ENCODE results near the gene MRPS27. TPM values are rescaled to one million over a fixed set of nuclear protein-coding genes. Genes with fewer than 3 reads are reported as not detected.
"Not testable (repeated sequence)": the region's sequence is repeated elsewhere in the genome, so short reads cannot be mapped to it uniquely, and the experiment has no call there.

Gene MRPS27
- total RNA-seq, 1 donor from 2014 or later, result 88.2 TPM

- Mint-ChIP-seq H3K27me3 (ENCODE audit: insufficient read depth) (peaks cover 22% of the 10 kb centered on the region), H3K4me1 (ENCODE audit: low read depth) (no peaks in the 10 kb centered on the region), H3K27ac (no peak overlapping the region), H3K36me3 (ENCODE audit: low read depth) (no peaks in the 10 kb centered on the region), H3K4me3 (no peak overlapping the region), H3K9me3 (no peaks in the 10 kb centered on the region)
- intact Hi-C loops (cut with micrococcal nuclease), result no loop called here
- DNase-seq (ENCODE audit: low spot score), result no peak
Measured at GRCh38 chr5:72172786-72173185, 147.3 kb downstream of the MRPS27 start.

DNA sequence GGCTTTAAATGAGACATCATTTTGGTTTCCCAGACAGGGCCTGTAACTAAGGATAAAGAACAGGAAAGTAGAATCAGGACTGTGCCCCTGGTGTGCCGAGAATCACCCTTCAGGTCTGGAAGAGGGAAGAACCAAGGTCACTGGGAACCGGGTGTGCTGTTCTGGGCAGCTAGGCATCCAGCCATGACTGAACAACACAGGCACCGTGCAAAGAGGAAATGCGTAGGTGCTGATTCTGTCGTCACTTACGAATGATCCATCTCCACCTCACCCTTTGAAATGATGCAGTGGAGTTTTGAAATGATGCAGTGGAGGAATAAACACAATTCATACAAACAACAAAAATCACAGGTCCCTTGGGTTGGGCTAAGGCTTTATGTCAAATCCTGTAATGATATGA is 148.4 kb downstream of the MRPS27 start:
- intact Hi-C loops (cut with micrococcal nuclease), result no loop called here
- no peak for DNase-seq (ENCODE audit: low spot score)
- Mint-ChIP-seq H3K27ac (no peak overlapping the region), H3K36me3 (ENCODE audit: low read depth) (no peaks in the 10 kb centered on the region), H3K9me3 (no peaks in the 10 kb centered on the region), H3K4me3 (no peak overlapping the region), H3K4me1 (ENCODE audit: low read depth) (no peaks in the 10 kb centered on the region), H3K27me3 (ENCODE audit: insufficient read depth) (peaks cover 31% of the 10 kb centered on the region)

DNA sequence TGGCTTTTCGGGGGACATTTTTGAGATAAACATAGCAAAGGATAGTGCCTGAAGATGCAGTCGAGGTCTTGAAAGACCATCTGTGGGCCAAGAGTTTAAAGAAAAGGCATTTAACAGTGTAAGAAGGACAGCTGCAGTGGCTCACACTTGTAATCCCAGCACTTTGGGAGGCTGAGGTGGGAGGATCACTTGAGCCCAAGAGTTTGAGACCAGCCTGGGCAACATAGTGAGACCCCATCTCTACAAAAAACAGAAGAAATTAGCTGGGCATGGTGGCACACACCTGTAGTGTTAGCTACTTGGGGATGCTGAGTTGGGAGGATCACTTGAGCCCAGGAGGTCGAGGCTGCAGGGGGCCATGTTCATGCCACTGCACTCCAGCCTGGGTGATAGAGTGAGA is 148.9 kb downstream of the MRPS27 start:
- H3K27ac Mint-ChIP-seq; H3K4me1 Mint-ChIP-seq (ENCODE audit: low read depth); H3K36me3 Mint-ChIP-seq (ENCODE audit: low read depth); DNase-seq (ENCODE audit: low spot score); H3K4me3 Mint-ChIP-seq; H3K9me3 Mint-ChIP-seq; intact Hi-C loops (cut with micrococcal nuclease): not testable (repeated sequence)
- peaks cover 31% of the 10 kb centered on the region for H3K27me3 Mint-ChIP-seq (ENCODE audit: insufficient read depth)

DNA sequence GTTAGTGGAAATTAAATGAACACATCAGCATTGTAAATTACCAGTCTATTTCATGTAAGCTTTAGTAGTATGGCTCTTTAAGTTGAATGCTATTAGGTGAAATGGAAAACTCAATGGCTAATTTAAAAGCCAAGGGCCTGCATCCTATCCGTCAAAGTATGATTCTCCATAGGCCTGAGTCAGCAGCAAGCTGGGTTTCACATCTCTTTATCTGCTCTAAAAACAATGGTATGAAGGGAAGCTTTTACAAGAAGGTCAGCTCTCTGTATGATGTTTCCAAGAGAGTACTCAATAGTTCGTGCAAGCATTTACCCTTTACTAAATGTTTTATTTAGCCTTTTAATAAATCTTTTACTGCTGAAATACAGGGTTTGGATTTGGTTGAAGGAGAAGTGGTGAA is 149.9 kb downstream of the MRPS27 start:
- Mint-ChIP-seq H3K9me3 (no peaks in the 10 kb centered on the region), H3K36me3 (ENCODE audit: low read depth) (no peaks in the 10 kb centered on the region), H3K27ac (no peak overlapping the region), H3K4me3 (no peak overlapping the region), H3K4me1 (ENCODE audit: low read depth) (no peaks in the 10 kb centered on the region), H3K27me3 (ENCODE audit: insufficient read depth) (peaks cover 27% of the 10 kb centered on the region)
- no peak for DNase-seq (ENCODE audit: low spot score)
- intact Hi-C loops (cut with micrococcal nuclease), result no loop called here

Other genes starting within 250 kb of the MRPS27 start
- gene MAP1B, start 212.8 kb downstream of the MRPS27 start, total RNA-seq, result not detected in 2 replicates
- gene PTCD2, start 133 bp upstream of the MRPS27 start, total RNA-seq, result 13.2 and 16.9 TPM in 2 replicates
- gene ZNF366, start 187.2 kb upstream of the MRPS27 start, total RNA-seq, result not detected in 2 replicates

Data from activated T-helper 1 cell treated with anti-CD3 and anti-CD28 coated beads, Interleukin-12 subunit alpha, Interleukin-12 subunit beta, Interleukin-2, Interleukin-4 antibody, amounts not matched to agents 30 ng/mL and 10 ng/mL and 1 ng/mL, durations not matched to agents 14 hours and 24 hours and 36 hours (primary cell).